HL-60/S4 treated with phorbol 12-myristate 13-acetate at 8.2 ng/mL for 4 days and 3 days (cell line): ENCODE results near the gene LRIT3.

Source experiments
- in situ Hi-C: fragments of 300-500 bp; cut with MboI; formaldehyde crosslinking; loops from 2 replicates; pipeline ENCODE4 v1.15.0; 2022; ENCODE audit warnings: low sequenced_read_pairs

The LRIT3 gene, protein sequence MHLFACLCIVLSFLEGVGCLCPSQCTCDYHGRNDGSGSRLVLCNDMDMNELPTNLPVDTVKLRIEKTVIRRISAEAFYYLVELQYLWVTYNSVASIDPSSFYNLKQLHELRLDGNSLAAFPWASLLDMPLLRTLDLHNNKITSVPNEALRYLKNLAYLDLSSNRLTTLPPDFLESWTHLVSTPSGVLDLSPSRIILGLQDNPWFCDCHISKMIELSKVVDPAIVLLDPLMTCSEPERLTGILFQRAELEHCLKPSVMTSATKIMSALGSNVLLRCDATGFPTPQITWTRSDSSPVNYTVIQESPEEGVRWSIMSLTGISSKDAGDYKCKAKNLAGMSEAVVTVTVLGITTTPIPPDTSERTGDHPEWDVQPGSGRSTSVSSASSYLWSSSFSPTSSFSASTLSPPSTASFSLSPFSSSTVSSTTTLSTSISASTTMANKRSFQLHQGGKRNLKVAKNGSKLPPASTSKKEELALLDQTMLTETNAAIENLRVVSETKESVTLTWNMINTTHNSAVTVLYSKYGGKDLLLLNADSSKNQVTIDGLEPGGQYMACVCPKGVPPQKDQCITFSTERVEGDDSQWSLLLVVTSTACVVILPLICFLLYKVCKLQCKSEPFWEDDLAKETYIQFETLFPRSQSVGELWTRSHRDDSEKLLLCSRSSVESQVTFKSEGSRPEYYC

GRCh38 chr4:109847896-109848442, at the start of gene LRIT3:
TSS of gene LRIT3 (plus strand) at chr4:109848107. CDS start at chr4:109848202, 95 bp downstream.
- in situ Hi-C loops, result no loop called here

DNA sequence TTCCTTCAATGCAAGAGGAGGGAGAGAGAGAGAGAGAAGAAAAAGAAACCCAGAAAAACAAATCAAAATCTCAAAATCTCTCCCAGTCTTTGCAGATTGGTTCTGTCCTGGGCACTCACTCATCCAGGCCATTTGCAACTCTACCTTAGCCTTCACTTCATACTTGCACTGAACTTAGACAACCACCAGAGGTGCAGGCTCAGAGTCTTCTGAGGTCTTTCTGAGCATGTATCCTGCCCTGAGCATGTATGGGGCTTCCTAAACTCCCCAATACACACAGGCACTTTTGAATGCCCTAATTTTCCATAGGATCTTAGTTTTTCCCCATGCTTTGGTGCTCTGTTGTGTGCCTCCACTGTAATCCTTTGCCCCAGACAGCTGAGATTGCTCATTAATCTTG, 49.0 kb upstream of the LRIT3 start:
- in situ Hi-C loops, result no loop called here

- in situ Hi-C loops, result no loop called here
Measured at GRCh38 chr4:109801099-109801789, 46.7 kb upstream of the LRIT3 start.

DNA sequence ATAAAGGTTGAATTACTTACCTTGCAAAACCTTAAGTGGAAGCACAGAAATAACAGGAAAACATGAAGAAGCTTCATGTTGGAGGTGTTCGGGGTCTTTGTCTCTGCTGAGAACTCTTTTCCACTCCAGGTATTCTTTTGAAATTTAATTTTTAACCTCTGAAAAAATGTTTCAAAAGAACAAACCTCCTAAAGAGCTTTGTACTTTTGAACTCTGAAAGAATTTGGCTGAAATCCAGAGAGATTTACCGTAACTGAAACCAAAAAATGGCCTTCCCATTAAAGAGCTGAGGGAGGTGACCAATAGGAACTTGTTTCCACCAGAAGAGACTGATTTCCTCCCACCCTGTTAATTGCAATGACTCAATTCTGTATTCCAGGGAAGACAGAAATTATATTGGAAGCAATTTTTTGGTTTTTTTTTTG, 46.0 kb upstream of the LRIT3 start, which contains the start of gene CFI:
Gene CFI (minus strand): TSS at position 105 of the 425 bp plus-strand sequence. CDS start 28 bp downstream, at position 77.
- in situ Hi-C loops, result no loop called here

DNA sequence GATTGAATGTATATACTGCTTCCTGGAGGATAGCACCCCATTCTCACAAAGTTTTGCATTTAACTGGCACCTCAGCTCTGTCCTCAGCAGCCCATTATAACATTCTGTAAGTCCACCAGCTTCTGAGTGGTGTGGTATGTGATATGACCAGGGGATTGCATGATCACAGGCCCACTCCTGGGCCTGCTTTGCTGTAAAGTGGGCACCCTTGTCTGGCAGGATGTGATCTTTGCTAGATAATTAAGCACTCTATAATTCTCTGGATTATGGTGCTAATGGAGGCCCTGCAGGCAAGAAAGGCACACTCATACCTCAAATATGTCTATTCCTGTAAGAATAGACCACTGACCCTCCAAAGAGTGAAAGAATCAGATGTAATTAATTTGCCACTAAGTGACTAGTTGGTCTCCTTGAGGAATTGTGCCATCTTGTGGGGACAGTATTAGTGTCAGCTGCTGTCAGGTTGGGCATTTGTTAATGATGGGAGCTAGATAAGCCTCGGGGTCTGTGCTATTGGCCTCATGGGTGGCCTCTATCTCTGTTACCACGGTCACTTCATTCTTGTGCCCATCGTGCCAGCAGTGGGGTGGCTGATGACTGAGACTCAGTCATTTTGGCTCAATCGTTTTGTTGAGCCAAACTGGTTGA, 43.9 kb upstream of the LRIT3 start:
- in situ Hi-C loops, result no loop called here

GRCh38 chr4:109809655-109810054, 38.3 kb upstream of the LRIT3 start:
- in situ Hi-C loops, result loop anchor here (10.0 kb wide), 1 partner anchor 385 kb away; no protein-coding TSS in a partner anchor

GRCh38 chr4:109810552-109811387, 37.1 kb upstream of the LRIT3 start:
- in situ Hi-C loops, result loop anchor here (10.0 kb wide), 1 partner anchor 386 kb away; no protein-coding TSS in a partner anchor

DNA sequence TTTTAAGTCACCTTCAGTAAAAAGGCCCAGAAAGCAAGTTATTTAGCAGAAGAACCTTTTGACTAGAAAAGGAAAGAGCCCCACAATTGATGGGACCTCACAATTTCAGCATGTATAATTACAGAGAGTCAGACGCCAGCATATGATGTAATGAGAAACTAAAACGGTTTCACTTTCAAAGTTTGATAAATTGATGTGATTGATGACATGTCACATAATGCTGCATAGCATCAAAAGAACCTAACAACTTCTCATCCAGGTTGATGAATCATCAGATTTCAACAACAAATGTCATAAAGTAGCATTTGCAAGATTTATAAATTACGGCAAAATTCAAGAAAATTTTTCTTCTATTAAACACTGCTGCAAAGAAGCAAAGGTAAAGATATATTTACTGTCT, 36.2 kb upstream of the LRIT3 start:
- in situ Hi-C loops, result loop anchor here (10.0 kb wide), 1 partner anchor 387 kb away; no protein-coding TSS in a partner anchor

GRCh38 chr4:109815151-109816081, 32.5 kb upstream of the LRIT3 start, which contains the start of gene GAR1:
TSS of gene GAR1 (plus strand) at chr4:109815762. CDS start at chr4:109816165, 403 bp downstream.
- in situ Hi-C loops, result loop anchor here (10.0 kb wide), 1 partner anchor 391 kb away; no protein-coding TSS in a partner anchor

DNA sequence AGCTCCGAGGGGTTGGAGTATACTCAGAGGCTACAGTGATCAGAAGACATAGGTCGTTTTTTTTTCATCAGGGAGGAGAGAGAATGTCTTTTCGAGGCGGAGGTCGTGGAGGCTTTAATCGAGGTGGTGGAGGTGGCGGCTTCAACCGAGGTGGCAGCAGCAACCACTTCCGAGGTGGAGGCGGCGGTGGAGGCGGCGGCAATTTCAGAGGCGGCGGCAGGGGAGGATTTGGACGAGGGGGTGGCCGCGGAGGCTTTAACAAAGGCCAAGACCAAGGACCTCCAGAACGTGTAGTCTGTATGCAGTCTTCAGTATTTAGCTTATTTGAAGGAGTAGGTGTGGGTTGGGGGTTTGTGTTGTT, 31.8 kb upstream of the LRIT3 start:
- in situ Hi-C loops, result loop anchor here (10.0 kb wide), 1 partner anchor 391 kb away; no protein-coding TSS in a partner anchor

DNA sequence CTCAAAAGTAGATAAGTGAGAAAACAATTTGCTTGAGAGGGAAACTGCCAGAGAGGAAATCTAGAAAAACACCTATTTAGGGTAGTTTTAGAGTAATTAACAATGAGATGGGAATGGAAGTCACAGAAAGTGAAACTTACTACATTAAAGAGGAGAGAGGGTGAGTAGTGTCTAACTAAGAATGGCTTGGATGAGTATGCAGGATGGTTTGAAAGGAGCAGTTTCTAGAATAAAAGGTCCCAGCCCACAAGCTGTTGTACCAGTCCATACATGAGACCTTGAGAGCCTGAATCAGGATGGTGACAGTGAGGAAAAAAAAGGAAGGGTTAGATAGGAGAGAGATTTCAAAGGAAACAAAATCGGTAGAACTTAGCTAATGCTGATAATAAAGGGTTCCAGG, 31.0 kb upstream of the LRIT3 start:
- in situ Hi-C loops, result loop anchor here (10.0 kb wide), 1 partner anchor 392 kb away; no protein-coding TSS in a partner anchor

DNA sequence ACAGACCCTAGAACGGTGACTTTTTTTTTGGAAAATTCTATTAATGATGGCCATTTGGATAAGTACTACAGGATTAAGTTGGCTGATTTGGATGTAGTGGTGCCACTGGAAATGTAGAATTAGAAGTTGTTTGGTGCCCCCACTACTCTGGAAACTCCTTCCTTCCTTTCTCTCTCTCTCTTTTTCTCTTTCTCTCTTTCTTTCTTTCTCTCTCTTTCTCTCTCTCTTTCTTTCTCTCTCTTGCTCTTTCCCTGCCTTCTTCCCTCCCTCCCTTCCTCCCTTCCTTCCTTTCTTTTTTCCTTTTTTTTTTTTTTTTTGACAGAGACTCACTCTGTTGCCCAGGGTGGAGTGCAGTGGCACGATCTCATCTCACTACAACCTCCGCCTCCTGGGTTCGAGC, 29.6 kb upstream of the LRIT3 start:
- in situ Hi-C loops, result loop anchor here (10.0 kb wide), 1 partner anchor 393 kb away; no protein-coding TSS in a partner anchor

- in situ Hi-C loops, result no loop called here
Measured at GRCh38 chr4:109820563-109820962, 27.3 kb upstream of the LRIT3 start.

DNA sequence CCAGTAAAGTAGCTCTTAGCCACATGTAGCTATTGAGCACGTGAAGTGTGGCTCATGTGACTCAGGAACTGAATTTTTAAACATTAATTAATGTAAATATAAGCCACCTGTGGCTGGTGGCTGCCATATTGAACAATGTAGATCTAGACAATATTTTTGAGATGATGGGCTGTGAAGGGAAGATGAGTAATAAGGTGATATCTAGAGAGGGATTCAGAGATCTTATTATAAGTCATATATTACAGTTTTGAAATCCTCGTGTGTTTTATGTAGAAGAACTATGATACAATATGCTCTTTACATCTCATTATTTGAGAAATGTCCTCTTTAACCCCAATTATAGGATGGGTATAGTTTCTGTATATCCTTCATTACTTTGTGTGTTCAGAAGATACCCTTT, 26.7 kb upstream of the LRIT3 start:
- in situ Hi-C loops, result no loop called here

DNA sequence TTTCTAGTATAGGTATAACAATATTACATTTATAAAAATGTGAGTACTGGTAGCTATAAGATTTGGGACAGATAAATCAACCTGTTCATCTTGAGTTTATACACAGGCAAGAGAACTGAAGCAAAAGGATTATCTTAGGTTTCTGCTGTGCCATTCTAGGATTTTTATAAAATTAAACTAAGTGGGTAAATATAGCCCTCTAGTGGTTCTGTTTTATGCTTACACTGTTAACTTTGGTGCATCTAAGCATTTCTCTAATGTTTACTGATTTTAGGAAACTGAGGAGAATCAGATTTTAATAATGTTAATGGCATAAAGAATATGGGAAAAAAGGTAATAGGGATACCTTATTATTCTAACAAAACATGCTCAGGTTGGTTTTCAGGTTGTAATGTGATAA, 21.2 kb upstream of the LRIT3 start:
- in situ Hi-C loops, result no loop called here

- in situ Hi-C loops, result no loop called here
Measured at GRCh38 chr4:109827672-109828071, 20.2 kb upstream of the LRIT3 start, which contains the start of gene RRH. TSS of gene RRH (plus strand) at chr4:109827972. CDS start at chr4:109828028, 56 bp downstream.

- in situ Hi-C loops, result no loop called here
Measured at GRCh38 chr4:109833756-109834155, 14.2 kb upstream of the LRIT3 start.

- in situ Hi-C loops, result no loop called here
Measured at GRCh38 chr4:109836985-109837384, 10.9 kb upstream of the LRIT3 start.
